GM18909 (cell line): Measurements from ENCODE around the gene ANKRA2.
"Not testable (repeated sequence)": the region's sequence is repeated elsewhere in the genome, so short reads cannot be mapped to it uniquely, and the experiment has no call there.

ENCODE experiments used
- ATAC-seq: cut with Tn5 transposase; IDR thresholded peaks from one replicate; pipeline ENCODE4 v1.9.1; 2021; ENCODE audit warnings: mild to moderate bottlenecking; ENCODE audit not compliant: unreplicated experiment, poor library complexity

Gene ANKRA2

DNA sequence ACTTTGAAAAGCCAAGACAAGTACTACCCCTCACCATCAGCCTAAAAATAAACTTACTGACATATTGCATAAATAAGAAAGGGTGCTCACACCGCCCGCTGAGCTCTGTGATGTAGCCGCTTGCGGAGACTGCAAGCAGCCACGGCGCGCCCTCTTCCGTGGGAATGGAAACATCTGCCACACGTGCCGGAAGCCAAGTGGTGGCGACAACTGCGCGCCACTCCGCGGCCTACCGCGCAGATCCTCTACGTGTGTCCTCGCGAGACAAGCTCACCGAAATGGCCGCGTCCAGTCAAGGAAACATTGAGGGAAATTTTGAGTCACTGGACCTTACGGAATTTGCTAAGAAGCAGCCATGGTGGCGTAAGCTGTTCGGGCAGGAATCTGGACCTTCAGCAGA, 56.9 kb downstream of the ANKRA2 start:
- ATAC-seq, result not testable (repeated sequence)

DNA sequence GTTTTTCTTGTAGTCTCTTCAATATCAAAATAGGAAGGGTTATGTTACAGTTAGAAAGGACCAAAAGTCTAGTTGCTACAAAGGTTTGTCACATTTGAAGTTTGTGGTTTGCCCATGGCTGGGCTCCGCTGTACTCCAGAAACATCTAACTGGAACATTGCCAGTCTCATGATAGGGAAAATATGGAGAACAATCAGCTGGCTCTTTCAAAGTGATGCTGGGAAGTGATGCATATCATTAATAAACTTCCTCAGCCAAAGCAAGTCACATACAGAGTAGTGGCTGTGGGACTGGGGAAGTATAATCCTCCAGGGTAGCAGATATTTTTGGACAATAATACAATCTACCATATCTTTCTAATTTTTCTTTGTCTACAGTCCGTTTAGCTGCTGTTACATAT, 58.4 kb downstream of the ANKRA2 start:
- ATAC-seq, result no peak

DNA sequence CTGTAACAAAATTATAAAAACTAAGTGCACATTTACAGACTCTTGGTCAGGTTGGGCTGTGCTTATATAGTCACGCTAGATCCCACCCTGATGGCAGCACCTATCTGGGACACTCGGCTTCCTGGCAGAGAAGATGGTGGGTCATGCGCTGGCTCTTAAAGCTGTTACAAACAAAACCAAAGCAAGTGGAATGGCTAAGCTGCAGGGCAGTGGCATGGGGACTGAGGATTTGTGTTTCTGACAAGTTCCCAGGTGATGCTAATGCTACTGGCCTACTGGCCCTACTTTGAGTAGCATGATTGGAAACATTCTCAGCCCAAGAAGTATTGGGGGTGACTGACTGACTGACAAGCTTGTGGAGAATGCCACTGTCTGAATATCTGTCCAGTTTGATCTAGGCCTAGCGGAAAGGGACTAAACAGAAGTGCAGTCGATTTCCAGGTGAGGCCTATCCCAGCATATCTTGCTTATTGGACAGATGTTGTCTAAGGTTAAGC, 58.9 kb downstream of the ANKRA2 start:
- no peak for ATAC-seq
